Measurements from ENCODE around the gene SEMA5B. TPM values are rescaled to one million over a fixed set of nuclear protein-coding genes. Genes with fewer than 3 reads are reported as not detected.

The SEMA5B gene
- total and polyA plus RNA-seq, 2 donors (not counting 3 experiments of a cell fraction or from before 2014, with no cell fraction given): 0.07 TPM; not detected in 1

- Histone ChIP-seq H3K4me2 (ENCODE audit: insufficient read depth, low read length) (no peak overlapping the region), H3K27ac (ENCODE audit: insufficient read depth, low read depth, low read length) (no peak overlapping the region), H3K9me3 (replicated peaks; ENCODE audit: control insufficient read depth, insufficient read depth, low read length) (no peaks in the 10 kb centered on the region), H3K9me1 (replicated peaks; ENCODE audit: control insufficient read depth, extremely low read depth, insufficient read depth, low read length) (no peaks in the 10 kb centered on the region), H3K36me3 (ENCODE audit: control insufficient read depth in 2 of 2, extremely low read depth in 1 of 2, insufficient read depth in 2 of 2, low read length in 2 of 2) (no peaks in the 10 kb centered on the region), H2AFZ (ENCODE audit: low read depth, low read length) (no peak overlapping the region), H3K4me1 (ENCODE audit: control insufficient read depth, extremely low read depth, insufficient read depth, low read length) (peaks cover 11% of the 10 kb centered on the region), H4K20me1 (replicated peaks; ENCODE audit: control insufficient read depth, extremely low read depth, insufficient read depth, low read length) (no peaks in the 10 kb centered on the region), H3K4me3 (replicated peaks in 1 of 3; ENCODE audit: insufficient read depth in 1 of 3, low read depth in 1 of 3, low read length in 3 of 3) (no peak overlapping the region), H3K27me3 (ENCODE audit: control insufficient read depth in 2 of 2, insufficient read depth in 2 of 2, low read length in 2 of 2) (peaks cover 2 to 4% of the 10 kb centered on the region in 2 experiments), H3K9ac (replicated peaks; ENCODE audit: extremely low read depth, insufficient read depth, low read length) (no peak overlapping the region), H3K79me2 (ENCODE audit: control insufficient read depth, insufficient read depth, low read length) (no peaks in the 10 kb centered on the region)
- FAIRE-seq (no peak), DNase-seq (ENCODE audit: low read depth, low spot score) (no peak)
- TF ChIP-seq FOS (IDR thresholded peaks at IDR 0.05; ENCODE audit: borderline replicate concordance, insufficient read depth, low read length): no peak
- no peak for TF ChIP-seq POLR2AphosphoS5 (IDR thresholded peaks at IDR 0.05; ENCODE audit: insufficient read depth, low read depth, low read length)
- TF ChIP-seq MAX (IDR thresholded peaks at IDR 0.05; ENCODE audit: insufficient read depth, insufficient read length): no peak
- TF ChIP-seq CTCF (IDR thresholded peaks at IDR 0.05; ENCODE audit: extremely low read depth in 1 of 2, insufficient read depth in 1 of 2, low read depth in 1 of 2, low read length in 2 of 2): no peak
- TF ChIP-seq JUN (IDR thresholded peaks at IDR 0.05; ENCODE audit: borderline replicate concordance, insufficient read depth, insufficient read length, low read depth): no peak
- TF ChIP-seq EZH2 (IDR thresholded peaks at IDR 0.05; ENCODE audit: borderline replicate concordance, low read depth, low read length, severe bottlenecking): no peak
- no peak for TF ChIP-seq MYC (IDR thresholded peaks at IDR 0.05; ENCODE audit: low read depth, low read length)
- TF ChIP-seq POLR2A (IDR thresholded peaks at IDR 0.05; ENCODE audit: low read depth, low read length): no peak
- TF ChIP-seq GATA2 (IDR thresholded peaks at IDR 0.05; ENCODE audit: insufficient read depth, insufficient read length, low read depth, low read length): no peak
- BruUV-seq (replicated peaks): no TSS peak
- intact Hi-C loops (cut with micrococcal nuclease) (loop anchor here (2.0 to 10.0 kb wide), 2 partner anchors 160 to 256 kb away; partner anchors contain the start of gene SEC22A), dilution Hi-C loops (cut with MboI; ENCODE audit: extremely low pct_ligation_motif_present, low sequenced_read_pairs) (no loop called here)
- ChIA-PET CTCF (interaction anchor here (2.6 kb wide), 1 partner anchor 314 kb away, joined by 9 read pairs; no protein-coding TSS in a partner anchor), POLR2A (no interaction called here)
Measured at GRCh38 chr3:122944671-122945161, 82.8 kb downstream of the SEMA5B start.

Measured in endothelial cell of umbilical vein (primary cell).